Sigmoid colon (tissue), 7 donors: ENCODE data around the gene KCNIP4. TPM values are rescaled to one million over a fixed set of nuclear protein-coding genes. Genes with fewer than 3 reads are reported as not detected.

ENCODE experiments used
- DNase-seq: peaks from one replicate; pipeline ENCODE4 v3.0.0-alpha.2; 2019
- H3K27ac ChIP-seq, 4 donors: fragments of 200-600 bp; sonication (generic); one replicate each; pipeline ENCODE4 v1.5.1; 2016 to 2019; ENCODE audit warnings: mild to moderate bottlenecking in 1 of 4
- H3K27me3 ChIP-seq, 3 donors: fragments of 200-600 bp; sonication (generic); one replicate each; pipeline ENCODE4 v1.5.1; 2019; ENCODE audit warnings: mild to moderate bottlenecking in 1 of 3
- H3K36me3 ChIP-seq, 4 donors: fragments of 200-600 bp; sonication (generic); one replicate each; pipeline ENCODE4 v1.5.1; 2016 to 2019
- H3K4me1 ChIP-seq, 4 donors: fragments of 200-600 bp; sonication (generic); one replicate each; pipeline ENCODE4 v1.5.1; 2017 to 2019
- H3K4me3 ChIP-seq, 4 donors: fragments of 200-600 bp; sonication (generic); one replicate each; pipeline ENCODE4 v1.5.1; 2017 to 2019; ENCODE audit warnings: mild to moderate bottlenecking in 2 of 4, moderate library complexity in 1 of 4
- H3K9me3 ChIP-seq, 4 donors: fragments of 200-600 bp in 3 of 4; sonication (generic) in 3 of 4; one replicate each; pipeline versions ENCODE4 v1.5.1 to v1.6.1; 2013 to 2019
- CTCF ChIP-seq, 4 experiments: fragments of 450-650 bp in 3 of 4; fragments of 200-600 bp in 1 of 4; IDR thresholded peaks; one replicate each; pipeline ENCODE4 v1.5.1; 2016 to 2019; ENCODE audit warnings: antibody characterized with exemption in 4 of 4, mild to moderate bottlenecking in 3 of 4, moderate library complexity in 2 of 4
- EP300 ChIP-seq, 4 donors: sonication (generic); formaldehyde crosslinking; IDR thresholded peaks; one replicate each; pipeline ENCODE4 v1.6.1; 2017; ENCODE audit warnings: antibody characterized with exemption in 4 of 4
- POLR2A ChIP-seq, 2 donors: fragments of 450-650 bp; IDR thresholded peaks; one replicate each; pipeline ENCODE4 v1.6.1; 2016; ENCODE audit warnings: antibody characterized with exemption in 2 of 2, mild to moderate bottlenecking in 2 of 2, moderate library complexity in 2 of 2
- POLR2AphosphoS5 ChIP-seq, 4 donors: sonication (generic); formaldehyde crosslinking; IDR thresholded peaks; one replicate each; pipeline ENCODE4 v1.6.1; 2017; ENCODE audit warnings: antibody characterized with exemption in 4 of 4
- WGBS, 2 donors: extraction: QIAGEN DNeasy Blood & Tissue Kit; methylation state at CpG; one replicate each; pipeline ENCODE4 v1.1.7; 2013; 5-methylcytosine and 5-hydroxymethylcytosine counted together
- intact Hi-C: fragments of 100-400 bp; cut with DNase I; formaldehyde crosslinking; loops from one replicate; pipeline ENCODE4 v1.15.1; 2023
- polyA plus RNA-seq, 3 donors: library from polyadenylated mRNA; stranded (reverse); fragments of 200-250 nt; gene quantifications; one replicate each; pipeline ENCODE4 v1.2.3, GENCODE V29; 2013
- total RNA-seq, 4 donors: library from RNA; depleted of rRNA; stranded (reverse); fragments of >200 nt; gene quantifications; one replicate each; pipeline ENCODE4 v1.1.0, GENCODE V29; 2016
- donor health status: healthy with polysubstance abuse.
- donor health status: Bipolar disorder and iron deficiency.
- donor health status: healthy.

The KCNIP4 gene
- total and polyA plus RNA-seq, 7 donors = 0.60 to 28.5 (median 14.0) TPM; not detected in 1

- Histone ChIP-seq H3K27me3 (no peaks in the 10 kb centered on the region), H3K4me3 (no peak overlapping the region), H3K9me3 (peaks cover 0 to 3% (median under 1%) of the 10 kb centered on the region in 4 donors), H3K36me3 (no peaks in the 10 kb centered on the region), H3K27ac (no peak overlapping the region), H3K4me1 (peaks cover 0 to 3% (median 0%) of the 10 kb centered on the region in 4 donors)
- TF ChIP-seq CTCF (IDR thresholded peaks at IDR 0.05) (no peak), POLR2A (IDR thresholded peaks at IDR 0.05) (no peak), POLR2AphosphoS5 (IDR thresholded peaks at IDR 0.05) (no peak), EP300 (IDR thresholded peaks at IDR 0.05) (no peak)
- DNase-seq = no peak
- intact Hi-C loops = no loop called here
- WGBS, 2 donors = 73 to 77% methylated on average over 5 of the region's 5 CpGs
Measured at GRCh38 chr4:21893136-21893535, 55.4 kb downstream of the KCNIP4 start.

- H3K27ac ChIP-seq = no peak overlapping the region
- no peaks in the 10 kb centered on the region for H3K36me3 ChIP-seq
- H3K9me3 ChIP-seq = no peaks in the 10 kb centered on the region
- H3K4me3 ChIP-seq = no peak overlapping the region
- DNase-seq = no peak
- TF ChIP-seq POLR2A (IDR thresholded peaks at IDR 0.05) (no peak), EP300 (IDR thresholded peaks at IDR 0.05) (no peak), CTCF (IDR thresholded peaks at IDR 0.05) (no peak), POLR2AphosphoS5 (IDR thresholded peaks at IDR 0.05) (no peak)
- intact Hi-C loops = no loop called here
- H3K4me1 ChIP-seq = peaks cover 0 to 3% (median 0%) of the 10 kb centered on the region in 4 donors
- H3K27me3 ChIP-seq = no peaks in the 10 kb centered on the region
Measured at GRCh38 chr4:21890231-21890630, 58.3 kb downstream of the KCNIP4 start.

GRCh38 chr4:21888195-21888976 is 60.2 kb downstream of the KCNIP4 start:
- H3K27ac ChIP-seq = no peak overlapping the region
- intact Hi-C loops = no loop called here
- no peaks in the 10 kb centered on the region for H3K9me3 ChIP-seq
- DNase-seq = no peak
- WGBS, 2 donors = 59 to 67% methylated on average over 3 of the region's 3 CpGs
- H3K36me3 ChIP-seq = no peaks in the 10 kb centered on the region
- no peak overlapping the region for H3K4me3 ChIP-seq
- H3K4me1 ChIP-seq = peaks cover 0 to 3% (median 0%) of the 10 kb centered on the region in 4 donors
- TF ChIP-seq EP300 (IDR thresholded peaks at IDR 0.05) (no peak), POLR2AphosphoS5 (IDR thresholded peaks at IDR 0.05) (no peak), POLR2A (IDR thresholded peaks at IDR 0.05) (no peak), CTCF (IDR thresholded peaks at IDR 0.05) (no peak)
- no peaks in the 10 kb centered on the region for H3K27me3 ChIP-seq

- WGBS, 2 donors = 74 to 84% methylated on average over 1 of the region's 1 CpG
- H3K27me3 ChIP-seq = no peaks in the 10 kb centered on the region
- no peak overlapping the region for H3K27ac ChIP-seq
- no peaks in the 10 kb centered on the region for H3K9me3 ChIP-seq
- TF ChIP-seq EP300 (IDR thresholded peaks at IDR 0.05) (no peak), POLR2AphosphoS5 (IDR thresholded peaks at IDR 0.05) (no peak), POLR2A (IDR thresholded peaks at IDR 0.05) (no peak), CTCF (IDR thresholded peaks at IDR 0.05) (no peak)
- H3K36me3 ChIP-seq = no peaks in the 10 kb centered on the region
- H3K4me3 ChIP-seq = no peak overlapping the region
- DNase-seq = no peak
- H3K4me1 ChIP-seq = peaks cover 0 to 3% (median 0%) of the 10 kb centered on the region in 4 donors
- intact Hi-C loops = no loop called here
Measured at GRCh38 chr4:21887481-21887880, 61.1 kb downstream of the KCNIP4 start.
